ENCODE results near the gene AGAP2. TPM values are rescaled to one million over a fixed set of nuclear protein-coding genes. Genes with fewer than 3 reads are reported as not detected.
A peak's percentile ranks its signal among the peaks of the same experiment; 100 is the strongest.

The AGAP2 gene
- total RNA-seq, 1 donor from 2014 or later: 0.29 TPM

DNA sequence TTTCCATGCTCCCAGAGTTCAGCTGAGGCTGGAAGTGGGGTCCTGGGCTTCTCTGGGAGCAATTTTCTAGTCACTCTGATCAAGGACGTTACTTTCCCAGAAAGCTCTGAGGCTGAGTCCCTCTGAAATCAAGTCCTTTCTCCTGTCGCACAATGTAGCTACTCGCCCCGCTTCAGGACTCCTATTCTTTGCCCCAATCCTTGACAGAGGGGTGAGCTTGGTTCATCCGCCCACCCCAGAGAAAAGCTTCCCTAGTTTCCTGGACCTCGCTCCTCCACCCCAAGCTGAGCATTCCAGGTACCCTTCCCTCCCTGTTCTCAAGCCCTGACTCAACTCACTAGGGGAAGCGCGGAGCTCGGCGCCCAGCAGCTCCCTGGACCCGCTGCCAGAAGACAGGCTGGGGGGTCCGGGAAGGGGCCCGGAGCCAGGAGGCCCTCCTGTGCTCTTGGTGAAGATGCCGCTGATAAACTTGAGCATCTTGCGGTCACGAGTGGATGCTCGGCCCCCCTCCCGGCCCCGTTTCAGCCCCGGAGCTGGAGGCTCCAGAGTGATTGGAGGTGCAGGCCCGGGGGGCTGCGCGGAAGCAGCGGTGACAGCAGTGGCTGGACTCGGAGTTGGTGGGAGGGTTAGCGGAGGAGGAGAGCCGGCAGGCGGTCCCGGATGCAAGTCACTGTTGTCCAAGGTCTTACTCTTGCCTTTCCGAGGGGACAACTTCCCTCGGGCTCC is 1.6 kb downstream of the AGAP2 start:
- Mint-ChIP-seq H3K36me3 (ENCODE audit: insufficient read depth) (no peaks in the 10 kb centered on the region), H3K27ac (no peak overlapping the region), H3K4me3 (ENCODE audit: low read depth) (peak overlapping the region; percentile 59), H3K27me3 (peaks cover 80% of the 10 kb centered on the region), H3K9me3 (ENCODE audit: low read depth) (no peaks in the 10 kb centered on the region), H3K4me1 (ENCODE audit: low read depth) (peaks cover 21% of the 10 kb centered on the region)
- no peak for TF ChIP-seq CTCF (IDR thresholded peaks at IDR 0.05; ENCODE audit: unreplicated experiment)
- no peak for DNase-seq (ENCODE audit: low spot score, unreplicated experiment)

GRCh38 chr12:57735952-57736740 is 2.4 kb downstream of the AGAP2 start:
- Mint-ChIP-seq H3K27ac (no peak overlapping the region), H3K27me3 (peaks cover 80% of the 10 kb centered on the region), H3K9me3 (ENCODE audit: low read depth) (no peaks in the 10 kb centered on the region), H3K36me3 (ENCODE audit: insufficient read depth) (no peaks in the 10 kb centered on the region), H3K4me1 (ENCODE audit: low read depth) (peaks cover 21% of the 10 kb centered on the region), H3K4me3 (ENCODE audit: low read depth) (peak overlapping the region; percentile 59)
- DNase-seq (ENCODE audit: low spot score, unreplicated experiment): no peak
- TF ChIP-seq CTCF (IDR thresholded peaks at IDR 0.05; ENCODE audit: unreplicated experiment): no peak

GRCh38 chr12:57735198-57735855 is 3.2 kb downstream of the AGAP2 start:
- no peak for TF ChIP-seq CTCF (IDR thresholded peaks at IDR 0.05; ENCODE audit: unreplicated experiment)
- H3K27ac Mint-ChIP-seq: no peak overlapping the region
- H3K27me3 Mint-ChIP-seq: peaks cover 80% of the 10 kb centered on the region
- no peak for DNase-seq (ENCODE audit: low spot score, unreplicated experiment)
- peaks cover 21% of the 10 kb centered on the region for H3K4me1 Mint-ChIP-seq (ENCODE audit: low read depth)
- H3K4me3 Mint-ChIP-seq (ENCODE audit: low read depth): no peak overlapping the region
- H3K36me3 Mint-ChIP-seq (ENCODE audit: insufficient read depth): no peaks in the 10 kb centered on the region
- no peaks in the 10 kb centered on the region for H3K9me3 Mint-ChIP-seq (ENCODE audit: low read depth)

GRCh38 chr12:57734591-57734990 is 4.0 kb downstream of the AGAP2 start:
- Mint-ChIP-seq H3K36me3 (ENCODE audit: insufficient read depth) (no peaks in the 10 kb centered on the region), H3K4me1 (ENCODE audit: low read depth) (peaks cover 21% of the 10 kb centered on the region), H3K9me3 (ENCODE audit: low read depth) (no peaks in the 10 kb centered on the region), H3K27me3 (peaks cover 81% of the 10 kb centered on the region), H3K4me3 (ENCODE audit: low read depth) (no peak overlapping the region), H3K27ac (no peak overlapping the region)
- no peak for DNase-seq (ENCODE audit: low spot score, unreplicated experiment)
- TF ChIP-seq CTCF (IDR thresholded peaks at IDR 0.05; ENCODE audit: unreplicated experiment): no peak

DNA sequence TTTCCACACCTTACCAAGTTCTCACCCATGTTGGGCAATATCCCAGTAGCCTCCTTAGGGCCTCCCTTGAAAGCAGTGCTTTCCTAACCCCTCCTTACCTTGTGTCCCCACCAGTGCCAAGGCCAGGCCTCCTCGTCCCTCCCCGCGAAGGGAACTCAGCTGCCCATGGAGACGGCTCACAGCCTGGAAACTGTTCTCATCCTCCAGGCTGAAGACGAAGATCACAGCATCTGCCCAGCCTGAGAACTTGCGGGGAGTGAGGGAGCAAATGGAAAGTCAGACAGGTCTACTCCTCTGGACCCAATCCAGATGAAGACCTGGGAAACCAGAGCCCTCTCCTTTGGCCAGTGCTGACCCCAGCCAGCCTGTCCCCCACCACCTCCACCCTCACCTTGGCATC is 4.6 kb downstream of the AGAP2 start:
- no peaks in the 10 kb centered on the region for H3K36me3 Mint-ChIP-seq (ENCODE audit: insufficient read depth)
- DNase-seq (ENCODE audit: low spot score, unreplicated experiment): no peak
- H3K27ac Mint-ChIP-seq: no peak overlapping the region
- no peaks in the 10 kb centered on the region for H3K9me3 Mint-ChIP-seq (ENCODE audit: low read depth)
- H3K27me3 Mint-ChIP-seq: peaks cover 81% of the 10 kb centered on the region
- TF ChIP-seq CTCF (IDR thresholded peaks at IDR 0.05; ENCODE audit: unreplicated experiment): no peak
- H3K4me3 Mint-ChIP-seq (ENCODE audit: low read depth): no peak overlapping the region
- H3K4me1 Mint-ChIP-seq (ENCODE audit: low read depth): peaks cover 19% of the 10 kb centered on the region

All from progenitor cell of endocrine pancreas (in vitro differentiated cells).